ENCODE measurements around the gene BEX3.

GRCh38 chrX:103360092-103360491 lies 16.2 kb upstream of the BEX3 start:
- TF ChIP-seq POLR2A (IDR thresholded peaks at IDR 0.05) (no peak), CTCF (IDR thresholded peaks at IDR 0.05) (no peak)
